H9 (cell line): ENCODE data around the gene WDR43. TPM values are rescaled to one million over a fixed set of nuclear protein-coding genes. Genes with fewer than 3 reads are reported as not detected.

Source experiments
- DNase-seq: peaks from one replicate; pipeline ENCODE4 v3.0.0-alpha.2; 2017
- H2AFZ ChIP-seq: one replicate; pipeline ENCODE4 v1.6.1; 2013; ENCODE audit warnings: mild to moderate bottlenecking, low read length, control low read depth, moderate library complexity
- H2AK5ac ChIP-seq: 2 replicates; pipeline ENCODE4 v1.6.1; 2013; ENCODE audit warnings: low read length, control low read depth, mixed read lengths; ENCODE audit not compliant: insufficient read length
- H2BK120ac ChIP-seq: one replicate; pipeline ENCODE4 v1.6.1; 2013; ENCODE audit warnings: low read depth, mild to moderate bottlenecking, low read length, control low read depth, inconsistent platforms; ENCODE audit not compliant: poor library complexity, severe bottlenecking
- H2BK12ac ChIP-seq: 2 replicates; pipeline ENCODE4 v1.6.1; 2013; ENCODE audit warnings: low read length, control low read depth, mixed read lengths, low read depth; ENCODE audit not compliant: insufficient read length
- H2BK15ac ChIP-seq: 2 replicates; pipeline ENCODE4 v1.6.1; 2013; ENCODE audit warnings: low read depth, low read length, control low read depth
- H2BK20ac ChIP-seq: one replicate; pipeline ENCODE4 v1.6.1; 2013; ENCODE audit warnings: low read depth, mild to moderate bottlenecking, low read length, control low read depth, inconsistent platforms; ENCODE audit not compliant: poor library complexity, severe bottlenecking
- H2BK5ac ChIP-seq: 2 replicates; pipeline ENCODE4 v1.6.1; 2013; ENCODE audit warnings: low read length, control low read depth, mixed read lengths; ENCODE audit not compliant: insufficient read length
- H3K14ac ChIP-seq: 2 replicates; pipeline ENCODE4 v1.6.1; 2013; ENCODE audit warnings: low read length, control low read depth; ENCODE audit not compliant: insufficient read depth
- H3K18ac ChIP-seq: 2 replicates; pipeline ENCODE4 v1.6.1; 2013; ENCODE audit warnings: low read depth, mild to moderate bottlenecking, mixed read lengths, low read length, control low read depth; ENCODE audit not compliant: insufficient read length
- H3K23ac ChIP-seq: 2 replicates; pipeline ENCODE4 v1.6.1; 2013; ENCODE audit warnings: low read length, control low read depth, mixed read lengths, low read depth; ENCODE audit not compliant: insufficient read length
- H3K23me2 ChIP-seq: 2 replicates; pipeline ENCODE4 v1.6.1; 2013; ENCODE audit warnings: low read depth, mild to moderate bottlenecking, mixed read lengths, low read length, control low read depth; ENCODE audit not compliant: insufficient read length, poor library complexity, severe bottlenecking
- H3K27ac ChIP-seq: 2 replicates; pipeline ENCODE4 v1.5.1; 2013; ENCODE audit warnings: low read length, control low read depth, mixed read lengths, low read depth; ENCODE audit not compliant: insufficient read length
- H3K27me3 ChIP-seq: 2 replicates; pipeline ENCODE4 v1.6.1; 2013; ENCODE audit warnings: low read length, control low read depth, inconsistent platforms; ENCODE audit not compliant: insufficient read depth
- H3K4ac ChIP-seq: 2 replicates; pipeline ENCODE4 v1.6.1; 2013; ENCODE audit warnings: low read depth, mild to moderate bottlenecking, control low read depth, inconsistent platforms, low read length, moderate library complexity
- H3K4me1 ChIP-seq: 2 replicates; pipeline ENCODE4 v1.6.1; 2013; ENCODE audit warnings: low read length, control low read depth, inconsistent platforms; ENCODE audit not compliant: insufficient read depth
- H3K4me2 ChIP-seq: 2 replicates; pipeline ENCODE4 v1.6.1; 2013; ENCODE audit warnings: low read length, control low read depth, mixed read lengths; ENCODE audit not compliant: insufficient read length, insufficient read depth
- H3K56ac ChIP-seq: 2 replicates; pipeline ENCODE4 v1.6.1; 2013; ENCODE audit warnings: low read depth, mild to moderate bottlenecking, mixed read lengths, low read length, control low read depth; ENCODE audit not compliant: insufficient read length
- H3K79me1 ChIP-seq: 2 replicates; pipeline ENCODE4 v1.6.1; 2013; ENCODE audit warnings: low read depth, mild to moderate bottlenecking, moderate library complexity, low read length, control low read depth, inconsistent platforms; ENCODE audit not compliant: insufficient read depth, poor library complexity, severe bottlenecking
- H3K79me2 ChIP-seq: 2 replicates; pipeline ENCODE4 v1.6.1; 2013; ENCODE audit warnings: low read length, control low read depth, inconsistent platforms; ENCODE audit not compliant: insufficient read depth
- H3K9ac ChIP-seq: 2 replicates; pipeline ENCODE4 v1.6.1; 2013; ENCODE audit warnings: low read length, control low read depth, mixed read lengths; ENCODE audit not compliant: insufficient read length; ENCODE audit errors: extremely low read depth
- H3K9me3 ChIP-seq: one replicate; pipeline ENCODE4 v1.6.1; 2013; ENCODE audit warnings: low read depth, low read length, inconsistent platforms; ENCODE audit not compliant: control insufficient read depth
- H3T11ph ChIP-seq: one replicate; pipeline ENCODE4 v1.6.1; 2013; ENCODE audit warnings: mild to moderate bottlenecking, low read length, control low read depth, inconsistent platforms
- H4K20me1 ChIP-seq: one replicate; pipeline ENCODE4 v1.6.1; 2013; ENCODE audit not compliant: control insufficient read depth, insufficient read length, insufficient read depth
- H4K5ac ChIP-seq: 2 replicates; pipeline ENCODE4 v1.6.1; 2013; ENCODE audit warnings: low read depth, mild to moderate bottlenecking, mixed read lengths, low read length, control low read depth; ENCODE audit not compliant: insufficient read length
- H4K8ac ChIP-seq: replicated peaks from 2 replicates; pipeline ENCODE4 v1.6.1; 2013; ENCODE audit warnings: low read length, control low read depth, mixed read lengths, low read depth; ENCODE audit not compliant: insufficient read length
- H4K91ac ChIP-seq: 2 replicates; pipeline ENCODE4 v1.6.1; 2013; ENCODE audit warnings: low read depth, mild to moderate bottlenecking, moderate library complexity, mixed read lengths, low read length, control low read depth; ENCODE audit not compliant: insufficient read length
- H3K27ac Mint-ChIP-seq, 3 experiments: 2 replicates in 2 of 3; 3 replicates in 1 of 3; pipeline ENCODE4 v1.8.0; 2020 to 2021; ENCODE audit warnings: mixed read lengths in 3 of 3, mild to moderate bottlenecking in 1 of 3, moderate library complexity in 1 of 3
- H3K27me3 Mint-ChIP-seq: 2 replicates; pipeline ENCODE4 v1.8.0; 2021; ENCODE audit warnings: low read depth, mild to moderate bottlenecking, moderate library complexity, mixed read lengths
- H3K36me3 Mint-ChIP-seq, 3 experiments: 2 replicates in 2 of 3; 3 replicates in 1 of 3; pipeline ENCODE4 v1.8.0; 2020 to 2021; ENCODE audit warnings: low read depth in 3 of 3, mixed read lengths in 3 of 3; ENCODE audit not compliant: insufficient read depth in 1 of 3
- H3K4me1 Mint-ChIP-seq, 2 experiments: 2 replicates each; pipeline ENCODE4 v1.8.0; 2020; ENCODE audit warnings: mixed read lengths in 2 of 2
- H3K4me3 Mint-ChIP-seq, 2 experiments: 2 replicates in 1 of 2; 3 replicates in 1 of 2; pipeline ENCODE4 v1.8.0; 2020 to 2021; ENCODE audit warnings: mild to moderate bottlenecking in 2 of 2, mixed read lengths in 2 of 2, moderate library complexity in 1 of 2
- H3K9me3 Mint-ChIP-seq, 2 experiments: 2 replicates in 1 of 2; 3 replicates in 1 of 2; pipeline ENCODE4 v1.8.0; 2020; ENCODE audit warnings: mild to moderate bottlenecking in 2 of 2, mixed read lengths in 2 of 2, moderate library complexity in 1 of 2
- WGBS: extraction: QIAGEN DNeasy Blood & Tissue Kit; methylation state at CpG from one replicate; pipeline ENCODE4 v1.1.7; 2013; ENCODE audit warnings: missing lambda C conversion rate, low lambda C conversion rate, mixed read lengths; ENCODE audit not compliant: insufficient read length; ENCODE audit errors: extremely low coverage; 5-methylcytosine and 5-hydroxymethylcytosine counted together
- total RNA-seq: library from RNA; stranded (reverse); gene quantifications from 2 replicates; pipeline ENCODE4 v1.2.1, GENCODE V29; 2021
- TF ChIP-seq, protein P1 (sequence below): fragments of 200-600 bp; sonication (generic); conservative IDR thresholded peaks from 3 replicates; pipeline ENCODE4 v1.8.0; 2021; ENCODE audit warnings: antibody characterized with exemption, mild to moderate bottlenecking

The WDR43 gene
- total RNA-seq, 1 experiment from 2014 or later: 186 TPM

DNA sequence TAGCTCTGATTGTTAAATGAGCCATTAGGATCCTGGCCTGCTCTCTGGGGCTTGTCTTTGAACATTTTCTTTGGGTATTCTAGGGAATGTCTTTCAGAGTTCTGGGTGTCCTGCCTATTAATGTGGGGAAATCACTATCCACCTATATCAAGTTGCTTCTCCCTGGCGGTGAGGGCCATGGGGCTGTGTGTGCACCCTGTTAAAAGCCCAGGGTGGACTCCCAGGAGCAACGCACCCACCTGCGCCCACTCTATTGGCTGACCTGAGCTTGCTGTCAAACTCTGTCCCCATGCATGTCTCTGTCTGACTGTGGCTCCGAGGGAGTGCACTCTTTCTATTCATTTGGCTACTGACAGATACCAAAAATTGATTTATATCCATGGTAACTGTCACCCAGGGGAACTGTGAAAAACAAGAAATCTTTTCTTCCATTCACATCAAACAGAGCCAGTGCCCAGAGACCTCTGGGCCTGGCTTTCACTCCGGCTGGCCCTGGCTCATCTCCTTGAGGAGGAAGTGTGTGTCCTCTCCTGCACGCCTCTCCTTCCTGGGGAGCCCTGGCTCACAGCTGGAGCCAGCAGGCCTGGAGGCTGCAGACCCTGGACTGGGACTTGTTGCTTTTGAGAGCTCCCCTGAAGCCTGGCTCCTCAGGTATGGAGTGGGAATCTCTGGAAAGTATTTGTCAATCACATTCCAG lies 76.1 kb downstream of the WDR43 start:
- no peak overlapping the region for H3K4ac ChIP-seq
- no peak overlapping the region for H2BK12ac ChIP-seq
- no peaks in the 10 kb centered on the region for H3K4me1 ChIP-seq
- no peaks in the 10 kb centered on the region for H3K23me2 ChIP-seq
- H3K27ac ChIP-seq: no peak overlapping the region
- Mint-ChIP-seq H3K27ac (no peak overlapping the region; a peak in 1 of 7 replicates), H3K9me3 (no peaks in the 10 kb centered on the region), H3K36me3 (no peaks in the 10 kb centered on the region), H3K4me1 (no peaks in the 10 kb centered on the region), H3K4me3 (no peak overlapping the region), H3K27me3 (peaks cover 2% of the 10 kb centered on the region; the same call in 1 of the 2 replicates)
- H3T11ph ChIP-seq: no peak overlapping the region
- H3K4me2 ChIP-seq: no peak overlapping the region
- no peak overlapping the region for H4K5ac ChIP-seq
- TF ChIP-seq, protein P1, sequence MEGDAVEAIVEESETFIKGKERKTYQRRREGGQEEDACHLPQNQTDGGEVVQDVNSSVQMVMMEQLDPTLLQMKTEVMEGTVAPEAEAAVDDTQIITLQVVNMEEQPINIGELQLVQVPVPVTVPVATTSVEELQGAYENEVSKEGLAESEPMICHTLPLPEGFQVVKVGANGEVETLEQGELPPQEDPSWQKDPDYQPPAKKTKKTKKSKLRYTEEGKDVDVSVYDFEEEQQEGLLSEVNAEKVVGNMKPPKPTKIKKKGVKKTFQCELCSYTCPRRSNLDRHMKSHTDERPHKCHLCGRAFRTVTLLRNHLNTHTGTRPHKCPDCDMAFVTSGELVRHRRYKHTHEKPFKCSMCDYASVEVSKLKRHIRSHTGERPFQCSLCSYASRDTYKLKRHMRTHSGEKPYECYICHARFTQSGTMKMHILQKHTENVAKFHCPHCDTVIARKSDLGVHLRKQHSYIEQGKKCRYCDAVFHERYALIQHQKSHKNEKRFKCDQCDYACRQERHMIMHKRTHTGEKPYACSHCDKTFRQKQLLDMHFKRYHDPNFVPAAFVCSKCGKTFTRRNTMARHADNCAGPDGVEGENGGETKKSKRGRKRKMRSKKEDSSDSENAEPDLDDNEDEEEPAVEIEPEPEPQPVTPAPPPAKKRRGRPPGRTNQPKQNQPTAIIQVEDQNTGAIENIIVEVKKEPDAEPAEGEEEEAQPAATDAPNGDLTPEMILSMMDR: no peak
- no peaks in the 10 kb centered on the region for H3K79me2 ChIP-seq
- no peaks in the 10 kb centered on the region for H4K20me1 ChIP-seq
- no peak overlapping the region for H4K8ac ChIP-seq
- H3K79me1 ChIP-seq: no peaks in the 10 kb centered on the region
- no peak overlapping the region for H3K23ac ChIP-seq
- no peak for DNase-seq
- no peak overlapping the region for H2AFZ ChIP-seq
- no peak overlapping the region for H3K14ac ChIP-seq
- no peak overlapping the region for H3K18ac ChIP-seq
- no peak overlapping the region for H3K56ac ChIP-seq
- H2BK120ac ChIP-seq: no peak overlapping the region
- no peak overlapping the region for H2BK20ac ChIP-seq
- H3K9me3 ChIP-seq: no peaks in the 10 kb centered on the region
- no CpG with 5 or more reads among the region's 6 CpGs for WGBS
- H4K91ac ChIP-seq: no peak overlapping the region
- no peaks in the 10 kb centered on the region for H3K27me3 ChIP-seq
- no peak overlapping the region for H2AK5ac ChIP-seq
- H2BK15ac ChIP-seq: no peak overlapping the region
- H2BK5ac ChIP-seq: no peak overlapping the region
- H3K9ac ChIP-seq: no peak overlapping the region
